Adrenal gland (tissue), 12 donors: ENCODE measurements around the gene LAMC3. TPM values are rescaled to one million over a fixed set of nuclear protein-coding genes. Genes with fewer than 3 reads are reported as not detected.
A peak's percentile ranks its signal among the peaks of the same experiment; 100 is the strongest.

Source experiments
- DNase-seq, 7 donors: peaks; one replicate each; pipeline ENCODE4 v3.0.0-alpha.2; 2019 to 2020
- H3K27ac ChIP-seq, 5 donors: fragments of 200-600 bp; sonication (generic) in 4 of 5; 1 replicate in 3 of 5; 2 replicates in 2 of 5; pipeline versions ENCODE4 v1.5.1 to v1.8.0; 2016 to 2020; ENCODE audit warnings: mild to moderate bottlenecking in 1 of 5
- H3K27me3 ChIP-seq: fragments of 200-600 bp; 2 replicates; pipeline ENCODE4 v1.8.0; 2021
- H3K36me3 ChIP-seq, 2 donors: fragments of 200-600 bp; replicated peaks in 1 of 2; 1 replicate in 1 of 2; 2 replicates in 1 of 2; pipeline versions ENCODE4 v1.5.1 to v1.8.0; 2018 to 2022
- H3K4me1 ChIP-seq, 2 donors: fragments of 200-600 bp; replicated peaks in 1 of 2; 1 replicate in 1 of 2; 2 replicates in 1 of 2; pipeline versions ENCODE4 v1.5.1 to v1.8.0; 2018 to 2021
- H3K4me3 ChIP-seq, 4 donors: fragments of 200-600 bp; sonication (generic) in 3 of 4; one replicate each; pipeline ENCODE4 v1.5.1; 2016 to 2018
- H3K9me3 ChIP-seq, 3 donors: fragments of 200-600 bp; sonication (generic) in 1 of 3; replicated peaks in 1 of 3; 1 replicate in 2 of 3; 2 replicates in 1 of 3; pipeline versions ENCODE4 v1.5.1 to v1.8.0; 2016 to 2021
- CTCF ChIP-seq, 6 experiments: fragments of 450-650 bp in 4 of 6; fragments of 200-600 bp in 2 of 6; sonication (generic) in 1 of 6; IDR thresholded peaks; 1 replicate in 5 of 6; 2 replicates in 1 of 6; pipeline versions ENCODE4 v1.5.1 to v1.8.0; 2016 to 2021; ENCODE audit warnings: antibody characterized with exemption in 6 of 6, mild to moderate bottlenecking in 2 of 6, moderate library complexity in 1 of 6
- POLR2A ChIP-seq, 2 donors: fragments of 450-650 bp; IDR thresholded peaks; one replicate each; pipeline ENCODE4 v1.6.1; 2017; ENCODE audit warnings: antibody characterized with exemption in 2 of 2, mild to moderate bottlenecking in 2 of 2, moderate library complexity in 1 of 2
- WGBS, 4 donors: extraction: QIAGEN DNeasy Blood & Tissue Kit in 2 of 4; methylation state at CpG; one replicate each; pipeline versions ENCODE4 v1.1.5 to v1.1.7; 2013 to 2017; 5-methylcytosine and 5-hydroxymethylcytosine counted together
- intact Hi-C, 2 donors: fragments of 100-400 bp; cut with DNase I; formaldehyde crosslinking; loops; one replicate each; pipeline versions ENCODE4 v1.14.1 to v1.15.0; 2022 to 2023
- polyA plus RNA-seq, 3 donors: library from polyadenylated mRNA; stranded (reverse); fragments of 200-250 nt in 2 of 3; fragments of 350-450 nt in 1 of 3; fragmentation: Illumina TruSeq in 1 of 3; extraction: RNeasy Lipid Tissue Mini Kit (QIAGEN cat#74804) in 1 of 3; gene quantifications; one replicate each; pipeline ENCODE4 v1.2.3, GENCODE V29; 2013 to 2014
- total RNA-seq, 9 donors: library from RNA; depleted of rRNA in 4 of 9; stranded (reverse); fragments of >200 nt in 4 of 9; fragments of 120-200 nt in 1 of 9; fragmentation: NEBNext Ultra II Directional in 1 of 9; extraction: Animal tissue kit (Norgen Biotek cat#: 25700) in 1 of 9; gene quantifications; one replicate each; pipeline versions ENCODE4 v1.1.0 to v1.2.4, GENCODE V29; 2013 to 2023
- donor health status: healthy with polysubstance abuse.
- donor health status: Bipolar disorder and iron deficiency.
- donor health status: DM: yes; HTN: yes; CAD: no.
- donor health status: DM: no; HTN: no; CAD: no.
- donor health status: DM: no; HTN: no; CAD: no.
- donor health status: DM: yes; HTN: yes; CAD: no.

The LAMC3 gene
- total and polyA plus RNA-seq, 12 donors, result 3.3 to 125 (median 49.7) TPM

DNA sequence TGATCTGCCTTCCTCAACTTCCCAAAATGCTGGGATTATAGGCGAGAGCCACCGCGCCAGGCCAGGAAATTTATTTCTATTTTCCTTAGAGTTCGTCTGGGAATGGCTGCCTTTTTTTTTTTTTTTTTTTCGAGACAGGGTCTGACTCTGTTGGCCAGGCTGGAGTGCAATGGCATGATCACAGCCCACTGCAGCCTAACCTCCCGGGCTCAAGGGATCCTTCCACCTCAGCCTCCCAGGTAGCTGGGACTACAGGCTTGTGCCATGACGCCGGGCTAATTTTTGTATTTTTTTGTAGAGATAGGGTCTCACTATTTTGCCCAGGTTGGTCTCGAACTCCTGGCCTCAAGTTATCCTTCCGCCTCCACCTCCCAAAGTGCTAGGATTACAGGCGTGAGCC is 888 bp upstream of the LAMC3 start:
- intact Hi-C loops, result no loop called here
- H3K27me3 ChIP-seq, result peaks cover 14% of the 10 kb centered on the region
- WGBS, 4 donors, result 85 to 87% (median 87%) methylated on average over 11 of the region's 11 CpGs

DNA sequence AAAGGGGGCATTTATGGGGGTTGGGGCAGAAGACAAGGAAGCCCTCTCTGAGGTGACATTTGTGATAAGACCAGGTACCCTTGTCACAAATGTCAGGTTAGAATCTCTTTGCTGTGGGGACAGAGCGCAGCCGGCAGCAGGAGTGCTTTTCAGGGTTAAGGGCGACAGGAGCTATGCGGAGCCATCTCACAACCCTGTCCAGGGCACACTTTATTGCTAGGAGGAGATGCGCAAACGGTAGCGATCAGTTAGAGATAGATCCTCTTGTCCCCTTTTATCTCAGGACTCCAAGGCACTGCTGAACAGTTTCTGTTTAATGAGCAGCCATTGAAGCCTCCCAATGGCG is 438 bp upstream of the LAMC3 start:
- intact Hi-C loops, result no loop called here
- Histone ChIP-seq H3K27me3 (peaks cover 14% of the 10 kb centered on the region), H3K4me1 (no peaks in the 10 kb centered on the region), H3K4me3 (peak overlapping the region in 1 of 4 donors; percentile 57), H3K36me3 (no peaks in the 10 kb centered on the region), H3K9me3 (no peaks in the 10 kb centered on the region), H3K27ac (peak overlapping the region in 1 of 5 donors; percentile 76)
- WGBS, 4 donors, result 25 to 63% (median 29%) methylated on average over 6 to 8 of the region's 8 CpGs
- no peak for DNase-seq
- no peak for TF ChIP-seq POLR2A (IDR thresholded peaks at IDR 0.05)

More for the DNA sequence above, 888 bp upstream of the LAMC3 start:
- Histone ChIP-seq H3K9me3 (no peaks in the 10 kb centered on the region), H3K4me1 (no peaks in the 10 kb centered on the region), H3K4me3 (no peak overlapping the region), H3K36me3 (no peaks in the 10 kb centered on the region), H3K27ac (no peak overlapping the region)
- DNase-seq, result no peak
- no peak for TF ChIP-seq POLR2A (IDR thresholded peaks at IDR 0.05)

GRCh38 chr9:131010482-131011273 is 1.7 kb downstream of the LAMC3 start:
- Histone ChIP-seq H3K4me3 (peak overlapping the region in 1 of 4 donors; percentile 37), H3K27me3 (peaks cover 14% of the 10 kb centered on the region), H3K4me1 (no peaks in the 10 kb centered on the region), H3K36me3 (no peaks in the 10 kb centered on the region), H3K9me3 (no peaks in the 10 kb centered on the region), H3K27ac (peak overlapping the region; percentile 6 to 91 (median 26))
- peak in 3 of 7 donors; percentile 28 to 36 (median 29) for DNase-seq
- WGBS, 4 donors, result 23 to 43% (median 31%) methylated on average over 10 to 14 of the region's 14 CpGs
- TF ChIP-seq CTCF (IDR thresholded peaks at IDR 0.05) (no peak), POLR2A (IDR thresholded peaks at IDR 0.05) (peak in 1 of 2 donors; percentile 9)
- intact Hi-C loops, result no loop called here

DNA sequence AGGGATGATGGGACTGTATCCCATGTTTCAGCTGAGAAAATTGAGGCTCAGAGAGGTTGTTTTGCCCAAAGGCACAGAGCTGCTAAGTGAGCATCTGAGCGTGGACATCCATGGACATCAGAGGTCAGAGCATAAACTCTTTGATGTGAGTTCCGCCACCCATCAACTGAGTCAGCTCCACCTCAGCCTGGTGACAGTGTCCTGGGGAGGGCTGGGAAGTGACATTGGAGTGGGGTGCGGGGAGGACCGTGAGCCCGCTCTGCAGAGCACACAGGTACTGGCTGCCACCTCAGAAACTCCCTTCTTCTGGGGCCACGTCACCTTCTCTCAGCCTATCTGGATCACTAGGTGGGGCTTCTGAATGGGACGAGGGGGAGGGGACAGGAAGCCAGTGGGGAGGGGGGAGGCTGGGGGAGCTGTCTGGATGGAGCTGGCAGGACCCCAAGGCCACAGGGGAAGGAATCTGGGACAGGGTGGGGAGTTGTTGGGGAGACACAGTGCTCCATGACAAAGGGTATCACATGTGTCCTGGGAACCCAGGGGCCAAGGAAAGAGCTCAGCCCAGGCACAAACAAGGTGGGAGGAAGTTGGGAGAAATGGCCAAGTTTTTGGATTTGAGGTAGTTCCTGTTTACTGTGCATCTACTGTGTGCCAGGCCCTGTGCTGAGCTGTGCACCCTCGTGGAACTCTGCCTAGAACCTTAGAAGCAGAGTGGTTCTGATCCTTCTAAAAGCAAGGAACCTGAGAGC is 2.5 kb downstream of the LAMC3 start:
- H3K9me3 ChIP-seq, result no peaks in the 10 kb centered on the region
- peak in 1 of 2 donors; percentile 31 for TF ChIP-seq POLR2A (IDR thresholded peaks at IDR 0.05)
- TF ChIP-seq CTCF (IDR thresholded peaks at IDR 0.05), result no peak
- intact Hi-C loops, result no loop called here
- peak; percentile 64 to 88 (median 79) for DNase-seq
- WGBS, 4 donors, result 30 to 42% (median 31%) methylated on average over 6 to 8 of the region's 8 CpGs
- H3K4me3 ChIP-seq, result peak overlapping the region in 1 of 4 donors; percentile 37
- no peaks in the 10 kb centered on the region for H3K4me1 ChIP-seq
- H3K36me3 ChIP-seq, result no peaks in the 10 kb centered on the region
- H3K27ac ChIP-seq, result peak overlapping the region; percentile 13 to 91 (median 46)
- peaks cover 14% of the 10 kb centered on the region for H3K27me3 ChIP-seq

DNA sequence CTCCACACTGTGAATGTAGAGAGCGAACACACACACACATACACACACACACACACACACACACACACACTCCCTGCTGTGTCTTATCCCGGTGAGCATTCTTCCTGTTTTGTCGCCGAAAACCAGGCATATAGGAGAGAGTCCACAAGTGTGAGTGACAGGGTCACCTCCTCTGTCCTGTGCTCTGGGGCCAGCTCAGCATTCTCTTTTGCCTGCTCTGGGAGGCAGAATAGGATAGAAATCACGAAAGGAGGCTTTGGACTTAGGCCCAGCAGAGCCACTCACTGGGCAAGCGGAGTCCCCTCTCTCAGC is 3.0 kb downstream of the LAMC3 start:
- 21 to 41% (median 33%) methylated on average over 5 to 6 of the region's 6 CpGs for WGBS, 4 donors
- TF ChIP-seq POLR2A (IDR thresholded peaks at IDR 0.05), result no peak
- TF ChIP-seq CTCF (IDR thresholded peaks at IDR 0.05), result no peak
- peaks cover 14% of the 10 kb centered on the region for H3K27me3 ChIP-seq
- intact Hi-C loops, result no loop called here
- no peak overlapping the region for H3K4me3 ChIP-seq
- H3K36me3 ChIP-seq, result no peaks in the 10 kb centered on the region
- DNase-seq, result peak in 3 of 7 donors; percentile 26 to 33 (median 32)
- H3K4me1 ChIP-seq, result no peaks in the 10 kb centered on the region
- H3K27ac ChIP-seq, result peak overlapping the region; percentile 32 to 91 (median 57)
- H3K9me3 ChIP-seq, result no peaks in the 10 kb centered on the region
